GM18526 (cell line): ENCODE results near the gene RSPH6A.

ENCODE experiments used
- POLR2A ChIP-seq: IDR thresholded peaks from 3 replicates; pipeline ENCODE4 v1.6.1; 2011; ENCODE audit not compliant: insufficient read length; ENCODE audit errors: extremely low read depth

Gene RSPH6A

GRCh38 chr19:45767881-45768654 is 47.0 kb downstream of the RSPH6A start:
- TF ChIP-seq POLR2A: peak; percentile 39

GRCh38 chr19:45767410-45767880 is 47.7 kb downstream of the RSPH6A start:
- no peak for TF ChIP-seq POLR2A

GRCh38 chr19:45766869-45767346 is 48.2 kb downstream of the RSPH6A start:
- no peak for TF ChIP-seq POLR2A

GRCh38 chr19:45766296-45766868 is 48.7 kb downstream of the RSPH6A start:
- TF ChIP-seq POLR2A: no peak

- no peak for TF ChIP-seq POLR2A
Measured at GRCh38 chr19:45765702-45766295, 49.3 kb downstream of the RSPH6A start.

GRCh38 chr19:45764945-45765701 is 50.0 kb downstream of the RSPH6A start:
- no peak for TF ChIP-seq POLR2A

GRCh38 chr19:45764475-45764874 is 50.6 kb downstream of the RSPH6A start:
- no peak for TF ChIP-seq POLR2A

GRCh38 chr19:45763691-45764294 is 51.3 kb downstream of the RSPH6A start:
- no peak for TF ChIP-seq POLR2A

- TF ChIP-seq POLR2A: no peak
Measured at GRCh38 chr19:45762870-45763631, 52.1 kb downstream of the RSPH6A start.

- no peak for TF ChIP-seq POLR2A
Measured at GRCh38 chr19:45761714-45762113, 53.4 kb downstream of the RSPH6A start.

- no peak for TF ChIP-seq POLR2A
Measured at GRCh38 chr19:45758921-45759320, 56.2 kb downstream of the RSPH6A start.

- TF ChIP-seq POLR2A: no peak
Measured at GRCh38 chr19:45757695-45758094, 57.4 kb downstream of the RSPH6A start.

GRCh38 chr19:45754323-45754722 is 60.8 kb downstream of the RSPH6A start:
- TF ChIP-seq POLR2A: no peak

- TF ChIP-seq POLR2A: no peak
Measured at GRCh38 chr19:45753548-45753947, 61.6 kb downstream of the RSPH6A start.
